Measurements from ENCODE around the gene SESN2. TPM values are rescaled to one million over a fixed set of nuclear protein-coding genes. Genes with fewer than 3 reads are reported as not detected.

SESN2 gene
- total RNA-seq, 2 donors from 2014 or later = 11.2 to 27.5 TPM

DNA sequence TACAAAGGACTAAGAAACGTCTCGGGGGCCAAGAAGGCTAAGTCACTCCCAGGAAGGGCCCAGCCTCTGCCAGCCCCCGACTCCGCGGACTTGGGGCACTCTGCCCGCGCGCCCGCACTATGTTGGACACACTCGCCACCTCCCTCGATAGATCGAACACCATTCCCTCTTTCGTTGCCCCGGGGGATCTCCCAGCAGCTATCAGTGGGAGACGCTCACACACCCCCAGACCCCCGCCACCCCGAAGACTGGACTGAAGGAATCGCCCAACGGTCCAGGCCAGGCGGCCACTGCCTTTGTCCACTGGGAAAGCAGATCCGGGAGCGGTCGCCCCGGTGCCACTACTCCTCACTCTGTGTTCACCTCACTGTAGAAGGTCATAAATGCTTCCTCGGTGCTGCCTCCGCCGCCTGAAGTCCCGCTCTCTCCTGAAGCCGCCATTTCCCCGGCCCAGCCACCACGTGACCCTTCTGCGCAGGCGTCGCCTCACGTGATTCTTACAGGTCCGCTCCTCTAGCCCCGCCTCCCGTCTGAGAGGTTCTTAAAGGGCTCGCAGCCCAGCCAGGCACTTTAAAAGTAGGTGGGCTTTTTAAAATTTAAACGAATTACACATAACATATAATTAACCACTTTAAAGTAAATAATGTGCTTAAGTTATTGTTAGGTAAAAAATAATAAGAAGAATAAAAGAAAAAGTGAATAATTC is 26.6 kb upstream of the SESN2 start, which contains the start of gene DNAJC8:
TSS of gene DNAJC8 (minus strand) at position 472 of the 706 bp plus-strand sequence. CDS start at position 441, 31 bp downstream.
- DNase-seq (ENCODE audit: low spot score) = peak; percentile 97
- TF ChIP-seq, protein P1, sequence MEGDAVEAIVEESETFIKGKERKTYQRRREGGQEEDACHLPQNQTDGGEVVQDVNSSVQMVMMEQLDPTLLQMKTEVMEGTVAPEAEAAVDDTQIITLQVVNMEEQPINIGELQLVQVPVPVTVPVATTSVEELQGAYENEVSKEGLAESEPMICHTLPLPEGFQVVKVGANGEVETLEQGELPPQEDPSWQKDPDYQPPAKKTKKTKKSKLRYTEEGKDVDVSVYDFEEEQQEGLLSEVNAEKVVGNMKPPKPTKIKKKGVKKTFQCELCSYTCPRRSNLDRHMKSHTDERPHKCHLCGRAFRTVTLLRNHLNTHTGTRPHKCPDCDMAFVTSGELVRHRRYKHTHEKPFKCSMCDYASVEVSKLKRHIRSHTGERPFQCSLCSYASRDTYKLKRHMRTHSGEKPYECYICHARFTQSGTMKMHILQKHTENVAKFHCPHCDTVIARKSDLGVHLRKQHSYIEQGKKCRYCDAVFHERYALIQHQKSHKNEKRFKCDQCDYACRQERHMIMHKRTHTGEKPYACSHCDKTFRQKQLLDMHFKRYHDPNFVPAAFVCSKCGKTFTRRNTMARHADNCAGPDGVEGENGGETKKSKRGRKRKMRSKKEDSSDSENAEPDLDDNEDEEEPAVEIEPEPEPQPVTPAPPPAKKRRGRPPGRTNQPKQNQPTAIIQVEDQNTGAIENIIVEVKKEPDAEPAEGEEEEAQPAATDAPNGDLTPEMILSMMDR (IDR thresholded peaks at IDR 0.05) = peak in 1 of 4 experiments; percentile 31
- peak; percentile 70 for TF ChIP-seq POLR2A (IDR thresholded peaks at IDR 0.05)
- TF ChIP-seq POLR2AphosphoS5 (IDR thresholded peaks at IDR 0.05) = peak; percentile 100
- H3K4me3 ChIP-seq = peak within 1 kb of the TSS; percentile 79 to 88
- intact Hi-C loops (cut with DNase I) = no loop called here
- H3K27me3 ChIP-seq (replicated peaks; ENCODE audit: insufficient read depth) = no peaks in the 10 kb centered on the region
- peaks cover 0 to under 1% of the 10 kb centered on the region in 2 donors for H3K36me3 ChIP-seq
- H3K9me3 ChIP-seq = no peaks in the 10 kb centered on the region
- peaks cover 5% of the 10 kb centered on the region for H3K4me1 ChIP-seq (replicated peaks)
- H3K27ac ChIP-seq = peak within 1 kb of the TSS; percentile 69 to 74
- WGBS = under 1% methylated on average over 37 of the region's 40 CpGs

DNA sequence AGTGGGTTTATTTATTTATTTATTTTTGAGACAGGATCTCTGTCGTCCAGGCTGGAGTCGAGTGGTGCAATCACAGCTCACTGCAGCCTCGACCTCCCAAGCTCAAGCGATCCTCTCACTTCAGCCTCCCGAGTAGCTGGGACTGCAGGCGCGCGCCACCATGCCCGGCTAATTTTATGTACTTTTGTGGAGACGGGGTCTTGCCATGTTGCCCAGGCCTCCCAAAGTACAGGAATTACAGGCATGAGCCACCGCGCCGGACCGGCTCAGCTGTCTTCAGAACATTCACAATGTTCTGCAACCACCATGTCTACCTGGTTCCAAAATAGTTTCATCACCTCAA is 26.1 kb upstream of the SESN2 start:
- peak overlapping the region; percentile 79 to 88 for H3K4me3 ChIP-seq
- peaks cover 5% of the 10 kb centered on the region for H3K4me1 ChIP-seq (replicated peaks)
- no peaks in the 10 kb centered on the region for H3K36me3 ChIP-seq
- no peaks in the 10 kb centered on the region for H3K9me3 ChIP-seq
- intact Hi-C loops (cut with DNase I) = no loop called here
- H3K27me3 ChIP-seq (replicated peaks; ENCODE audit: insufficient read depth) = no peaks in the 10 kb centered on the region
- TF ChIP-seq, protein P1 (IDR thresholded peaks at IDR 0.05) = no peak
- TF ChIP-seq POLR2AphosphoS5 (IDR thresholded peaks at IDR 0.05) = no peak
- no peak for TF ChIP-seq POLR2A (IDR thresholded peaks at IDR 0.05)
- WGBS = 59% methylated on average over 14 of the region's 14 CpGs
- DNase-seq (ENCODE audit: low spot score) = no peak
- H3K27ac ChIP-seq = peak overlapping the region; percentile 4 to 69

DNA sequence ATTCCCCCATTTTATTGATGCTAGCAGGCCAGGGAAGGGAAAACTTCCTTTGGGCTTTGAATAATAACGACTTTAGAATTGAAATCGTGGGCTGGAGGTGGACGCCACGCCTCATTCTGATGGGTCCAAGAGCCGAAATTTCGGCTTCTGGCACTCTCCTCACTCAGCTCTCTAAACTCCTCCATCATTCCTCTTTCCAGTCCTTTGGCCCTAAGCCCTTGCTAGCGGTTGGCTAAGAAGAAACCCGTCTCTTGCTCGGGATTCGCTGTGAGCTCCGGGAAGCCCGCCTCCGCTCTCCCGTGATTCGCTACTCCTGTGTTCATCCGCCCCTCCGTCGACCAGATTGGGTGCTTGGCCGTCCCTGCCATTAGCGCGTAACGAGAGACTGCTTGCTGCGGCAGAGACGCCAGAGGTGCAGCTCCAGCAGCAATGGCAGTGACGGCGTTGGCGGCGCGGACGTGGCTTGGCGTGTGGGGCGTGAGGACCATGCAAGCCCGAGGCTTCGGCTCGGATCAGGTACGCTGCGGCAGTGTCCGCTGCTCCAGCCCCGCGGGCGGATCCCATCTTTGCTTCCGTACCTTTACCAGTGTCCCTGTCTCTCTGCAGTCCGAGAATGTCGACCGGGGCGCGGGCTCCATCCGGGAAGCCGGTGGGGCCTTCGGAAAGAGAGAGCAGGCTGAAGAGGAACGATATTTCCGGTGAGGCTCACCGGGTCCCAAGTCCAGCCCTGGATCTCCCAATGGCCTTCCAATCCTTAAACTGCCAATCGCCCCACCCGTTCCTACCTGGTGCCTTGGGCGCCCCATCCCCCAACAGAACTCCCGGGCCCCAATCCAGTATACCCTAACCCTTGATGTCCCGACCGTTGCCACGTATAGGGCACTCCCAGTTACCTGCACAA is 23.3 kb upstream of the SESN2 start, which contains the start of gene ATP5IF1:
TSS of gene ATP5IF1 (plus strand) at position 370 of the 901 bp plus-strand sequence. CDS start at position 430, 60 bp downstream.
- no peaks in the 10 kb centered on the region for H3K36me3 ChIP-seq
- intact Hi-C loops (cut with DNase I) = no loop called here
- peak within 1 kb of the TSS; percentile 81 to 87 for H3K27ac ChIP-seq
- H3K4me3 ChIP-seq = peak within 1 kb of the TSS; percentile 91
- under 1% methylated on average over 57 of the region's 60 CpGs for WGBS
- peak; percentile 99 for DNase-seq (ENCODE audit: low spot score)
- no peaks in the 10 kb centered on the region for H3K9me3 ChIP-seq
- peaks cover 5% of the 10 kb centered on the region for H3K4me1 ChIP-seq (replicated peaks)
- H3K27me3 ChIP-seq (replicated peaks; ENCODE audit: insufficient read depth) = no peaks in the 10 kb centered on the region
- TF ChIP-seq POLR2AphosphoS5 (IDR thresholded peaks at IDR 0.05) (peak; percentile 99), POLR2A (IDR thresholded peaks at IDR 0.05) (peak; percentile 97)
- TF ChIP-seq, protein P1 (IDR thresholded peaks at IDR 0.05) = peak in 1 of 4 experiments; percentile 18

DNA sequence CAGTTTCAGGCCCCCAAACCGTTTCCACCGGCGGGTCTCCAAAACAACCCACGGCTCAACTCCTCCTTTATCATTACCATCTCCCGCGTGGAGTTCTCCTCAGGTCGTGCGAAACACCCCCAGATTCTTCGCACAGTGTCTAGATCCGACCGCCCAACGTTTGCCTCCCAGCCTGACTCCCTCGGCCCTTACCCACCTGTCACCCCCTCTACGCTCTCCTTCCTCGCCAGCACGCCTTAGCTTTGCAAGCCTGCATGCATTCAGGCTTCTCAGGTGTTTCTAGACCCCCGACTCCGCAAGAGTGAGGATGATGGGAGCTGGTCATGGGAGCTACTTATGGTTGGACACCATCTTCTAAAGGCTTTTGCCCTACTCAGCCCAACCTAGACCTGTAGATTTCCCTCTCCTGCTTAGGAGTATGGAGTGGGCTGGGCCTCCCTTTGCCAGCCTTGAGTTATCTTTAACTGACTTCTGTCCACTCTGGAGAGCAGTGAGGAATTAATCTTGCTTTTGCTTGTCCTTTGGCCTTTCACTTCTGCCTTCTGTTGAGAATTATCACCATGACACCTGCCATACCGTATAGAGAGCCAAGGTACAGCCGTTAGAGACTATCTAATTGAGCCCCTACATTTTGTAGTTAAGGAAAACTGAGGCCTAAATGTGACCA is 22.5 kb upstream of the SESN2 start:
- Histone ChIP-seq H3K36me3 (no peaks in the 10 kb centered on the region), H3K27ac (peak overlapping the region; percentile 81 to 87), H3K4me1 (replicated peaks) (peaks cover 5% of the 10 kb centered on the region), H3K27me3 (replicated peaks; ENCODE audit: insufficient read depth) (no peaks in the 10 kb centered on the region), H3K4me3 (peak overlapping the region; percentile 91), H3K9me3 (no peaks in the 10 kb centered on the region)
- DNase-seq (ENCODE audit: low spot score) = no peak
- intact Hi-C loops (cut with DNase I) = no loop called here
- TF ChIP-seq POLR2A (IDR thresholded peaks at IDR 0.05) (no peak), POLR2AphosphoS5 (IDR thresholded peaks at IDR 0.05) (no peak)
- TF ChIP-seq, protein P1 (IDR thresholded peaks at IDR 0.05) = no peak
- WGBS = 7% methylated on average over 20 of the region's 20 CpGs

Measured in prostate gland (tissue), 2 donors.